Dendritic cell treated with granulocyte-macrophage colony-stimulating factor and Interleukin-4, amounts not matched to agents 40 ng/mL and 50 ng/mL, for 4 days (primary cell): ENCODE data around the gene CABLES2.

ENCODE experiments used
- H3K27ac Mint-ChIP-seq: one replicate; pipeline ENCODE4 v1.8.0; 2022; ENCODE audit warnings: mild to moderate bottlenecking, mixed read lengths
- H3K27me3 Mint-ChIP-seq: one replicate; pipeline ENCODE4 v1.8.0; 2022; ENCODE audit warnings: mild to moderate bottlenecking, mixed read lengths
- H3K36me3 Mint-ChIP-seq: one replicate; pipeline ENCODE4 v1.8.0; 2022; ENCODE audit warnings: low read depth, mixed read lengths
- H3K4me1 Mint-ChIP-seq: one replicate; pipeline ENCODE4 v1.8.0; 2022; ENCODE audit warnings: low read depth, mixed read lengths
- H3K4me3 Mint-ChIP-seq: one replicate; pipeline ENCODE4 v1.8.0; 2022; ENCODE audit warnings: mild to moderate bottlenecking, moderate library complexity, mixed read lengths
- H3K9me3 Mint-ChIP-seq: one replicate; pipeline ENCODE4 v1.8.0; 2022; ENCODE audit warnings: mixed read lengths
- intact Hi-C: fragments of 100-400 bp; cut with micrococcal nuclease; formaldehyde crosslinking; loops from one replicate; pipeline ENCODE4 v1.15.0; 2022

Gene CABLES2

GRCh38 chr20:62445553-62446340, 38.7 kb upstream of the CABLES2 start:
- H3K27me3 Mint-ChIP-seq = peaks cover 9% of the 10 kb centered on the region
- H3K4me3 Mint-ChIP-seq = no peak overlapping the region
- intact Hi-C loops = no loop called here
- H3K4me1 Mint-ChIP-seq = no peaks in the 10 kb centered on the region
- no peaks in the 10 kb centered on the region for H3K36me3 Mint-ChIP-seq
- no peak overlapping the region for H3K27ac Mint-ChIP-seq
- H3K9me3 Mint-ChIP-seq = no peaks in the 10 kb centered on the region

GRCh38 chr20:62444286-62444685, 37.2 kb upstream of the CABLES2 start:
- Mint-ChIP-seq H3K9me3 (no peaks in the 10 kb centered on the region), H3K4me3 (no peak overlapping the region), H3K36me3 (no peaks in the 10 kb centered on the region), H3K27ac (no peak overlapping the region), H3K4me1 (no peaks in the 10 kb centered on the region), H3K27me3 (peaks cover 8% of the 10 kb centered on the region)
- intact Hi-C loops = no loop called here

GRCh38 chr20:62441987-62442539, 35.0 kb upstream of the CABLES2 start:
- Mint-ChIP-seq H3K9me3 (no peaks in the 10 kb centered on the region), H3K4me3 (no peak overlapping the region), H3K4me1 (no peaks in the 10 kb centered on the region), H3K27me3 (peaks cover 6% of the 10 kb centered on the region), H3K27ac (no peak overlapping the region), H3K36me3 (no peaks in the 10 kb centered on the region)
- intact Hi-C loops = no loop called here

GRCh38 chr20:62439218-62439617, 32.1 kb upstream of the CABLES2 start:
- Mint-ChIP-seq H3K4me1 (no peaks in the 10 kb centered on the region), H3K36me3 (no peaks in the 10 kb centered on the region), H3K9me3 (no peaks in the 10 kb centered on the region), H3K27ac (no peak overlapping the region), H3K4me3 (no peak overlapping the region), H3K27me3 (peaks cover 19% of the 10 kb centered on the region)
- intact Hi-C loops = no loop called here

GRCh38 chr20:62437927-62438326, 30.8 kb upstream of the CABLES2 start:
- Mint-ChIP-seq H3K9me3 (no peaks in the 10 kb centered on the region), H3K4me1 (no peaks in the 10 kb centered on the region), H3K27ac (no peak overlapping the region), H3K27me3 (peaks cover 31% of the 10 kb centered on the region), H3K4me3 (no peak overlapping the region), H3K36me3 (no peaks in the 10 kb centered on the region)
- intact Hi-C loops = no loop called here

GRCh38 chr20:62437496-62437895, 30.4 kb upstream of the CABLES2 start:
- Mint-ChIP-seq H3K36me3 (no peaks in the 10 kb centered on the region), H3K27ac (no peak overlapping the region), H3K9me3 (no peaks in the 10 kb centered on the region), H3K4me3 (no peak overlapping the region), H3K4me1 (no peaks in the 10 kb centered on the region), H3K27me3 (peaks cover 35% of the 10 kb centered on the region)
- intact Hi-C loops = no loop called here

GRCh38 chr20:62436692-62437091, 29.6 kb upstream of the CABLES2 start:
- no peak overlapping the region for H3K4me3 Mint-ChIP-seq
- intact Hi-C loops = no loop called here
- no peak overlapping the region for H3K27ac Mint-ChIP-seq
- no peaks in the 10 kb centered on the region for H3K9me3 Mint-ChIP-seq
- H3K27me3 Mint-ChIP-seq = peaks cover 34% of the 10 kb centered on the region
- no peaks in the 10 kb centered on the region for H3K4me1 Mint-ChIP-seq
- H3K36me3 Mint-ChIP-seq = no peaks in the 10 kb centered on the region

GRCh38 chr20:62433658-62434497, 26.8 kb upstream of the CABLES2 start:
- H3K27me3 Mint-ChIP-seq = peaks cover 34% of the 10 kb centered on the region
- H3K4me1 Mint-ChIP-seq = no peaks in the 10 kb centered on the region
- intact Hi-C loops = no loop called here
- H3K36me3 Mint-ChIP-seq = no peaks in the 10 kb centered on the region
- H3K9me3 Mint-ChIP-seq = no peaks in the 10 kb centered on the region
- H3K27ac Mint-ChIP-seq = no peak overlapping the region
- no peak overlapping the region for H3K4me3 Mint-ChIP-seq

GRCh38 chr20:62430866-62431447, 23.9 kb upstream of the CABLES2 start:
- no peaks in the 10 kb centered on the region for H3K36me3 Mint-ChIP-seq
- H3K4me3 Mint-ChIP-seq = no peak overlapping the region
- intact Hi-C loops = no loop called here
- no peaks in the 10 kb centered on the region for H3K9me3 Mint-ChIP-seq
- peaks cover 31% of the 10 kb centered on the region for H3K27me3 Mint-ChIP-seq
- H3K4me1 Mint-ChIP-seq = no peaks in the 10 kb centered on the region
- no peak overlapping the region for H3K27ac Mint-ChIP-seq

GRCh38 chr20:62430311-62430853, 23.3 kb upstream of the CABLES2 start:
- intact Hi-C loops = no loop called here
- H3K36me3 Mint-ChIP-seq = no peaks in the 10 kb centered on the region
- H3K4me3 Mint-ChIP-seq = no peak overlapping the region
- no peaks in the 10 kb centered on the region for H3K9me3 Mint-ChIP-seq
- no peak overlapping the region for H3K27ac Mint-ChIP-seq
- H3K27me3 Mint-ChIP-seq = peaks cover 30% of the 10 kb centered on the region
- H3K4me1 Mint-ChIP-seq = no peaks in the 10 kb centered on the region

GRCh38 chr20:62429455-62430310, 22.6 kb upstream of the CABLES2 start:
- Mint-ChIP-seq H3K4me3 (no peak overlapping the region), H3K27ac (no peak overlapping the region), H3K4me1 (no peaks in the 10 kb centered on the region), H3K36me3 (no peaks in the 10 kb centered on the region), H3K27me3 (peaks cover 25% of the 10 kb centered on the region), H3K9me3 (no peaks in the 10 kb centered on the region)
- intact Hi-C loops = no loop called here

- peaks cover 16% of the 10 kb centered on the region for H3K27me3 Mint-ChIP-seq
- intact Hi-C loops = no loop called here
Measured at GRCh38 chr20:62428396-62429295, 21.6 kb upstream of the CABLES2 start.

More at GRCh38 chr20:62428396-62429295, 21.6 kb upstream of the CABLES2 start:
- H3K4me3 Mint-ChIP-seq = no peak overlapping the region
- H3K36me3 Mint-ChIP-seq = no peaks in the 10 kb centered on the region
- H3K4me1 Mint-ChIP-seq = no peaks in the 10 kb centered on the region
- no peaks in the 10 kb centered on the region for H3K9me3 Mint-ChIP-seq
- H3K27ac Mint-ChIP-seq = no peak overlapping the region
